GM18526 (cell line): Measurements from ENCODE around the gene PHF2.

Source experiments
- POLR2A ChIP-seq: IDR thresholded peaks from 3 replicates; pipeline ENCODE4 v1.6.1; 2011; ENCODE audit not compliant: insufficient read length; ENCODE audit errors: extremely low read depth

PHF2 gene

DNA sequence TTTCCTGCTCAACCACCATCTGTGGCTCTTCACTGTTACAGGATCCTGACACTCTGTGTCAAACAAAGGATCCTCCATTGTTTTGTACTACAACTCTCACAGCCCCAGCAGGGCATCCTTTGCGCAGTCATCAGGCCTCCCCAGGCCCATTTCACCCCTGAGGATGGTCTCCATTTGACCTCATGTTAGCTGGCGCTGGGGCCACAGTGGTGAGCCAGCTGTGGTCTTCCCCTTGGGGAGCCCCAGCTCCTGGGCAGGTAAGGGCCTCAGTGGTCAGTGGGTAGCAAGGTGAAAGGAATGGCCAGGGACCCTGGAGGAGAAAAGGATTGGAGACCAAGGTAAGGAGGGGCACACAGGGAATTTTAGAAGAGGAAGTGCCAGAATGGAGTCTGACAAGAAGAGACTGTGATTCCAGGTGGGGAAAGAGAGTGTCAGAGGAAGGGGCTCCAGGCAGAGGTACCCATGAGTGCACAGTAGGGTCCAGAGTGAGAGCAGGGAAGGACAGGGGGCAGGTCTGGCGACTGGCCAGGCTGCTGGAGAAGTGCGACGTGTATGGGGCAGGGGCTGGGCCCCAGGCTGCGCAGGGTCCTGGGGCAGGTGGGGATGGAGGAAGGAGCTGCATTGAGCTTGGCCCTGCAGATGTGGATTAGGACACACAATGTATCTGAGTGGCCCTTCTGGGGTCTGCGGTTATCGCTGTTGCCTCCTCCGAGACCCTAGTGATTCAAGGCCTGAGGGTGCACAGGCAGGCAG lies 109.9 kb downstream of the PHF2 start:
- TF ChIP-seq POLR2A = no peak

DNA sequence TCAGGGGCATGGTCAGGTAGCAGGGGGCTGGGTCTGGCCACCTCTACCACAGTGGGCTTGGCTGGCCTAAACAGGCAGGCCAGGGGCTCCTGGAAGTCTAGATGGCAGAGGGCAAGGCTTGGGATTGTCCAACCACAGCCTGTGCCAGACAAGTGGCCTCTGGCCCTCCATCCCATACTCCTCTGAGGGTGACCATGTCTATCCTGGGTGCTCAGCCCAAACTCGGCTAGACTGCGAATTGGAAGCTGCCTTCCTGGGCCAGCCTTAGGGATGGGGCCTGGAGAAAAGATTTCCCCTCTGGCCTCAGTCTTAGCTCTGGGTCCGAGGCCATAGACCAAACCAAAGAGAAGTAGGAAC lies 110.5 kb downstream of the PHF2 start:
- no peak for TF ChIP-seq POLR2A

DNA sequence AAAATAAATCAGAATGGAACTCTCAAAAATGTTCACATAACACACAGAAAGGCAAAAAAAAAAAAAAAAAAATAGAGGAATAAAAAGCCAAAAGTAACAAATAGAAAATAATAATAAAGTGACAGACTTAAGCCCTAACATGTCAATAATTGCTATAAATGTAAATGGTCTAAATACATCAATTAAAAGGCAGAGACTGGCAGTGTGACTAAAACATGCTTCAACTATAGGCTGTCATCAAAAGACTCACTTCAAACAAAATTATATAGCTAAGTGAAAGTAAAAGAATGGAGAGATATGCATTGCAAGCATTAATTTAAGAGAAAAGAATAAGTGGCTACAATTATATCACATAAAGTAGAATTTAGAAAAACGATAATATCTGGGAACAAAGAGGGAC lies 114.2 kb downstream of the PHF2 start:
- TF ChIP-seq POLR2A = no peak

DNA sequence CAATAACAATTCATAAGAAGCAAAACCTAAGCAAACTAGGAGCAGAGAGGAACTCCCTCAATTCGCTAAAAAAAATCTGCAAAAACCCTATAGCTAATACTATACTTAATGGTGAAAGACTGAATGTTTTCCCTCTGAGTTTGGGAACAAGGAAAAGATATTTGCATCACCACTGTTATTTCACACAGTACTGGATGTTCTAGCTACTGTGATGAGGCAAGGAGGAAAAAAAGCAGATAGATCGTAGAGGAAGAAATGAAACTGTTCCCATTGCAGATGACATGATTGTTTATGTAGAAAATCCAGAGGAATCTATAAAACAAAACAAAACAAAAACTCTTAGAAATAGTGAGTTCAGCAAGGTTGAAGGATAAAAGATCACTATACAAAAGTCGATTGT lies 116.7 kb downstream of the PHF2 start:
- TF ChIP-seq POLR2A = no peak

DNA sequence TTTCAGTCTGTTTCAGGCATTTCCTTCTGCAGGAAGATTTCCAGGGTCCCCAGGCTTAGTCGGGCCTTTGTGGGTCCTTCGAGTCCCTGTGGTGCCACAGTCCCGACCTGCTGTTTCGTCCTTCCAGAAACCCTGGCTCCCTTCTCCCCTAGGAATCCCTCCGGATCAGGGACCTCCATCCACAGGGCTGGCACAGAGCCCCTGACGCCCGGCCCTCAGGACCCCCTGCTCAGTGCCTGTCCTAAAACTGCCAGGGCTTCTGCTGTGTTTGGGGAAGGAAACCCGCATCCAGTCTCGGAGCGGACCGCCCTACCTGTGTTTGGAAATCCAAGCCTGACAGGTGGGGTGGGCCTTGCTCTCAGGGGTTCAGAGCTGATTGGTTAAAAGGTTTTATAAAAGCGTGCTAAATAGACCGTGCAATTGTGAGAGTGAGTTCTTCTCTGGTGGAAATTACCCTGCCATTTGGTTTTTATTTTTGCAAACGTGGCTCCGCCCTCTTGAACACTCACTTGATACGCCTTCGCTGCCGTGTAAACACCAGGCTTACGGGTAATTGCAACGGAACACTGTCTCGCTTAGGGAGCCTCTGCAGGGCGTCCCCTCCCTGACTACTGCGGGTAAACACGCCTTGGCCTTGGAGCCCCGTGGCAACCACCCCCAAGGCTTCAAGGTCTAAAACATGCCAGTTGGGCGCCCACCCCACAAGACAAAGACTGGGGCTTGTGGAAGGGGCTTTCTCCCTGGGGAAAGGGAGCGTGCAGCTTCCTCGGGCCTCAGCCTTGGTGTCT lies 121.2 kb downstream of the PHF2 start:
- no peak for TF ChIP-seq POLR2A

GRCh38 chr9:93698140-93698908 lies 121.9 kb downstream of the PHF2 start:
- no peak for TF ChIP-seq POLR2A

DNA sequence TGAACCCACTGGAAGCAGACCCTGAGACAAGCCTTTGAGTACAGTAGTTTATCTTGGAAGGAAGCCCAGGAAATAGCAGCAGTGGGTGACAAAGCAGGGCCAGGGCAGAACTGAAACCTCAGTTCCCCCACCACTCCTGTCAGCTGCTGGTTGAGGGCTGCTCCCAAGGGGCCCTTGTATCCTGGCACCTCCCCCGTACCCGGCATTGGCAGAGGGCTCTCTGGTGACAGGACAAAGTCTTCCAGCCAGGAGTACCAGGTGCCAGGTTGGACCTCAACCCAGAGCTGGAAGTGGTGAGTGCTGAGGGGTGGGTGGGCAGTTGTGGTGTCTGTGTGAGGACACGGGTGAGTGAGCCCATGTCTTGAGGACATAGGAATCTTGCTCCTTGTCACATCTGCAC lies 123.3 kb downstream of the PHF2 start:
- no peak for TF ChIP-seq POLR2A

DNA sequence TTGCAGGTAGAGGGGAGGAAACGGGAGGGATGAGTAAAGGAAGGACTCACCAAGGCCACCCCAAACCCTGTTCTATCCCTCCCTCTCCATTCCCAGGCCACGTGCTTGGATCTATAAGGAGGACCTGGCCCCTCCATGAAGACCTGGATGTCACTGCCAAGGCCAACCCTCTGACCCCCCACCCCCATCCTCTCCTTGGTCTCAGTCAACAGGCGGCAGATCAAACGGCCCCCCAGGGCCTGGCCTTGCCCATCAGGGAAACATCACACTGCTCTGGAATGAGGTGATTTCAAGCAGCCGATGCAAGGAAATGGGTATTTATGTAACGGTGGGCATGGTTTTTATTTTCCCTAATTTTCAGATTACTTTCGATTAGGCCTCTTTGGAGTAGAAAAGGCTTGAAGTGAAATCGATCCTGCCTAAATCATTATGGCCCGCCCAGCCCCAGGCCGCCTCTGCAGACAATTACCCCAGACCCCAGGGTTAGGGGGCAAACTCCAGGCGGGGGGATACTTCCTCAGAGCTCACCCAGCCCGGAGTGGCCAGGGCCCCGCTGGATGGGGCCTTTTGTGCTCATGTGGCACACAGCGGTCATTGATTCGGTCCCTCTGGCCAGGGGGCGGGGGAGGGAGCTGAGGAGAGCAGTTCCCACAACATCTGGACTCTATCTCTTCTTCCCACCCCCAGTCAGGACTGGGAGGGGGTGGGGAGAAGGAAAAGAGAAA lies 125.3 kb downstream of the PHF2 start:
- no peak for TF ChIP-seq POLR2A

GRCh38 chr9:93702261-93702660 lies 125.9 kb downstream of the PHF2 start:
- TF ChIP-seq POLR2A = no peak

DNA sequence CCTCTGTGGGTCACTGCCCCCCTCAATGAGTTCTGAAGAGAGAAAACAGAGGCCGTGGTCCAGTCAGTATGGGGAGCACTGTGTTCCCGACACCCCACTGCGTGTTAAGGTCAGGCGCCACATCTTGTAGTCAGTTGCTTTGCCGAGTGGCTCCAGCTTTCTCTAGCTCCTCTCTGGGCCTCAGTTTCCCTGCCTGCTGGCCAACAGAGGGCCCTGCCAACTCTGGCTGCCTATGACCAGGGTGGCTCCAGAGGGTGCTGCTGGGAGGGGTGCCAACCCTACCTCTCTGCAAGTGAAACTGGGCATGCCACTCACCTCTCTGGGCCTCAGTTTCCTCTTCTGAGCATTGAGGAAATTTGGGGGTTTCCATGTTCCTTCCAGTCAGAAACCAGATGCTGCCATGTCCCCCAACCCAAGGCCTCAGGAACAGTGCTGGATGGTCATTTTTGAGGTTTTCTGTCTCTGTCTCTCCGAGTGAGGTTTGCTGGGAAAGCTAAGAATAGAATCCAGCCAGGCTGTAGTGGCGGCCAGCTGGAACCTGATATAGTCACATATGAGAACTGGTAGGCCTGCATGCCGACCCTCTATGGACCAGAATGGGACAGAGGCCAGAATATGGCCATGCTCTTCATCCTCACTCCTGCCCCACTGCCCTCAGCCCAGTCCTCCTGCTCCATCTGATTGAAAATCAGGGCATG lies 132.1 kb downstream of the PHF2 start:
- TF ChIP-seq POLR2A = no peak

- TF ChIP-seq POLR2A = no peak
Observed at GRCh38 chr9:93708987-93709302, 132.6 kb downstream of the PHF2 start.

GRCh38 chr9:93709600-93710369 lies 133.4 kb downstream of the PHF2 start:
- no peak for TF ChIP-seq POLR2A

DNA sequence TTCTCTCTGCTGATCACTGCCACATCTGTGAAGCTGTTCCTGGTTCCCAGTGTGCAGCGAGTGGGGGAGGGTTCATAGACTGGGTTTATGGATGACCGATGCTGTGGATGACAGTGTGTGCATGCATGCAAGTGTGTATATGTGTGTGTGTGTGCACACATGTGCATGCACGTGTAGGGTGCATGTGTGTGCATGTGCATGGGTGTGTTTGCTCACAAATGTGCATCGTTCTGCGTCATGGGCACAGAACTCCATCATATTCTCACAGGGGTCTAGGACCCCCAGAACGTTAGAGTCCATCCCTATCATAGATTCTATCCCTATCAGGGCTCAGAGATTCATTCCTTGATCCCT lies 134.0 kb downstream of the PHF2 start:
- TF ChIP-seq POLR2A = no peak

DNA sequence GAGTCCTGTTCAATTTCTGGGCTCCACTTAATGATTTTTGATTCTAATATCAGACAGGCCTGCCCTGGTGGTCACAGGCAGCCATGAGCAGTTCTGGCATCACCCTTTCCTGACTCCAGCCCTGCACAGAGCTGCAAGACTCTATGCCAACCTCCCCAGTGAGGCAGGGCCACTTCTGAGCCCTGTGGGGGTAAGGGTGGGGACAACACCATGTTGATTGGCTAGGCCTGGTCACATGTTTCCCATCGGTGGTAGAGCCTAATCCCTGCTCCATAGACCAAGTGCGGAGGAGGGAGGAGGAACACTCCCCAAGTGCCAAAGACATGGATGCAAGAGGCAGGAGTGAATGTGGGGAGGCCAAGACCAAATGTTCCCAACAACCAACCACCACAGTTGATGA lies 134.6 kb downstream of the PHF2 start:
- no peak for TF ChIP-seq POLR2A
